CD4-positive, alpha-beta T cell treated with Interleukin-21 for 1 hour (primary cell): ENCODE results near the gene MTTP.
"Not testable (repeated sequence)": the region's sequence is repeated elsewhere in the genome, so short reads cannot be mapped to it uniquely, and the experiment has no call there.

Experiments
- DNase-seq: peaks from one replicate; pipeline ENCODE4 v3.0.0-alpha.2; 2020

MTTP gene

GRCh38 chr4:99574530-99575324 is at the start of gene MTTP:
MTTP (plus strand) TSS chr4:99574824; CDS start chr4:99574910, 86 bp downstream.
- DNase-seq, result no peak

- DNase-seq, result no peak
These were observed 45.4 kb upstream of the MTTP start for GRCh38 chr4:99529228-99529627.

GRCh38 chr4:99529956-99530355 is 44.7 kb upstream of the MTTP start:
- no peak for DNase-seq

- DNase-seq, result not testable (repeated sequence)
These were observed 39.9 kb upstream of the MTTP start for GRCh38 chr4:99534699-99535098.

- no peak for DNase-seq
These were observed 38.4 kb upstream of the MTTP start for GRCh38 chr4:99536271-99536670.

- no peak for DNase-seq
These were observed 37.8 kb upstream of the MTTP start for GRCh38 chr4:99536848-99537247.

- no peak for DNase-seq
These were observed 37.0 kb upstream of the MTTP start for GRCh38 chr4:99537674-99538073.

GRCh38 chr4:99540277-99540939 is 34.2 kb upstream of the MTTP start:
- no peak for DNase-seq

GRCh38 chr4:99552872-99553271 is 21.8 kb upstream of the MTTP start:
- no peak for DNase-seq

- DNase-seq, result peak; percentile 95
These were observed 11.1 kb upstream of the MTTP start, which contains the start of gene TRMT10A for GRCh38 chr4:99563310-99564186. TRMT10A (minus strand) TSS chr4:99564039; CDS start chr4:99559338, 4,701 bp downstream.

GRCh38 chr4:99564921-99565320 is 9.7 kb upstream of the MTTP start:
- no peak for DNase-seq

GRCh38 chr4:99571883-99572282 is 2.7 kb upstream of the MTTP start:
- DNase-seq, result no peak

GRCh38 chr4:99572527-99573240 is 1.9 kb upstream of the MTTP start:
- no peak for DNase-seq

- DNase-seq, result no peak
These were observed 772 bp upstream of the MTTP start for GRCh38 chr4:99573735-99574368.

- DNase-seq, result no peak
These were observed 4.1 kb downstream of the MTTP start for GRCh38 chr4:99578714-99579113.

- DNase-seq, result no peak
These were observed 10.9 kb downstream of the MTTP start for GRCh38 chr4:99585516-99585915.

GRCh38 chr4:99586322-99586721 is 11.7 kb downstream of the MTTP start:
- no peak for DNase-seq

- DNase-seq, result no peak
These were observed 12.2 kb downstream of the MTTP start for GRCh38 chr4:99586797-99587196.

- no peak for DNase-seq
These were observed 12.7 kb downstream of the MTTP start for GRCh38 chr4:99587309-99587708.

GRCh38 chr4:99587803-99588202 is 13.2 kb downstream of the MTTP start:
- no peak for DNase-seq

GRCh38 chr4:99591757-99592156 is 17.1 kb downstream of the MTTP start:
- no peak for DNase-seq
